GM19099 (cell line): ENCODE measurements around the gene CPNE2.

Experiments
- POLR2A ChIP-seq: IDR thresholded peaks from 3 replicates; pipeline ENCODE4 v1.6.1; 2011; ENCODE audit warnings: low read depth; ENCODE audit not compliant: insufficient read length; ENCODE audit errors: extremely low read depth

CPNE2 gene

GRCh38 chr16:57157533-57157932, 65.2 kb downstream of the CPNE2 start:
- TF ChIP-seq POLR2A: no peak

GRCh38 chr16:57159447-57159846, 67.1 kb downstream of the CPNE2 start:
- no peak for TF ChIP-seq POLR2A

- no peak for TF ChIP-seq POLR2A
These were observed 71.5 kb downstream of the CPNE2 start for GRCh38 chr16:57163842-57164241.

- no peak for TF ChIP-seq POLR2A
These were observed 73.1 kb downstream of the CPNE2 start for GRCh38 chr16:57165483-57165882.

- no peak for TF ChIP-seq POLR2A
These were observed 73.6 kb downstream of the CPNE2 start for GRCh38 chr16:57165938-57166337.

- no peak for TF ChIP-seq POLR2A
These were observed 74.1 kb downstream of the CPNE2 start for GRCh38 chr16:57166451-57166850.

- no peak for TF ChIP-seq POLR2A
These were observed 74.6 kb downstream of the CPNE2 start for GRCh38 chr16:57166951-57167350.

GRCh38 chr16:57167538-57167937, 75.2 kb downstream of the CPNE2 start:
- no peak for TF ChIP-seq POLR2A

GRCh38 chr16:57167953-57168352, 75.6 kb downstream of the CPNE2 start:
- no peak for TF ChIP-seq POLR2A

- TF ChIP-seq POLR2A: no peak
These were observed 76.9 kb downstream of the CPNE2 start for GRCh38 chr16:57169327-57169726.

- TF ChIP-seq POLR2A: no peak
These were observed 80.4 kb downstream of the CPNE2 start for GRCh38 chr16:57172721-57173290.

- no peak for TF ChIP-seq POLR2A
These were observed 83.5 kb downstream of the CPNE2 start for GRCh38 chr16:57175896-57176295.

- TF ChIP-seq POLR2A: no peak
These were observed 85.8 kb downstream of the CPNE2 start for GRCh38 chr16:57178196-57178595.

- TF ChIP-seq POLR2A: no peak
These were observed 86.4 kb downstream of the CPNE2 start for GRCh38 chr16:57178793-57179212.

- TF ChIP-seq POLR2A: no peak
These were observed 86.9 kb downstream of the CPNE2 start for GRCh38 chr16:57179215-57179828.

GRCh38 chr16:57184113-57184512, 91.7 kb downstream of the CPNE2 start:
- no peak for TF ChIP-seq POLR2A
